Activated naive CD8-positive, alpha-beta T cell treated with anti-CD3 and anti-CD28 coated beads, Interleukin-2, amount 50 U/mL, for 16 hours (primary cell): ENCODE data around the gene CYS1.
"Not testable (repeated sequence)": the region's sequence is repeated elsewhere in the genome, so short reads cannot be mapped to it uniquely, and the experiment has no call there.

Experiments
- DNase-seq: peaks from one replicate; pipeline ENCODE4 v3.0.0-alpha.2; 2020; ENCODE audit warnings: low read depth, low spot score

CYS1 gene

GRCh38 chr2:10094271-10094814 lies 14.1 kb upstream of the CYS1 start:
- no peak for DNase-seq

DNA sequence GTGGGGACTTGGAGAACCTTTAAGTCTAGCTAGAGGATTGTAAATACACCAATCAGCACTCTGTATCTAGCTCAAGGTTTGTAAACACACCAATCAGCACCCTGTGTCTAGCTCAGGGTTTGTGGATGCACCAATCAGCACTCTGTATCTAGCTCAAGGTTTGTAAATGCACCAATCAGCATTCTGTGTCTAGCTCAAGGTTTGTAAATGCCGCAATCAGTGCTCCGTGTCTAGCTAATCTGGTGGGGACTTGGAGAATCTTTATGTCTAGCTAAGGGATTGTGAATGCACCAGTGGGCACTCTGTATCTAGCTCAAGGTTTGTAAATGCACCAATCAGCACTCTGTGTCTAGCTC lies 11.7 kb upstream of the CYS1 start:
- DNase-seq, result not testable (repeated sequence)

DNA sequence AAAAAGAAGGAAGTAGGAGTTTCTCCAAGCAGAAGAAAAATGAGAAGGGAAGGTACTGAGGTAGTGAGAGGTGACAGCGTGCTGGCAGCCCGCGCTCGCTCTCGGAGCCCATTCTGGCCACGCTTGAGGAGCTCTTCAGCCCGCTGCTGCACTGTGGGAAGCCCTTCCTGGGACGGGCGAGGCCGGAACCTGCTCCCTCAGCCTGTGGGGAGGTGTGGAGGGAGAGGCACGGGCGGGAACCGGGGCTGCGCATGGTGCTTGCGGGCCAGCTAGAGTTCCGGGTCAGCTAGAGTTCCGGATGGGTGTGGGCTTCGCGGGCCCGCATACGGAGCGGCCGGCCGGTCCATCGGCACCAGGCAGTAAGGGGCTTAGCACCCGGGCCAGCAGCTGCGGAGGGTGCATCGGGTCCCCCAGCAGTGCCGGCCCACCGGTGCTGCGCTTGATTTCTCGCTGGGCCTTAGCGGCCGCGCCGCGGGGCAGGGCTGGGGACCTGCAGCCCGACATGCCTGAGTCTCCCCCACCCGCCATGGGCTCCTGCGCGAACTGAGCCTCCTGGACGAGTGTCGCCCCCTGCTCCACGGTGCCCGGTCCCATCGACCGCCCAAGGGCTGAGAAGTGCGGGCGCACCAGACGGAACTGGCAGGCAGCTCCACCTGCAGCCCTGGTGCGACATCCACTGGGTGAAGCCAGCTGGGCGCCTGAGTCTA lies 11.1 kb upstream of the CYS1 start:
- no peak for DNase-seq

DNA sequence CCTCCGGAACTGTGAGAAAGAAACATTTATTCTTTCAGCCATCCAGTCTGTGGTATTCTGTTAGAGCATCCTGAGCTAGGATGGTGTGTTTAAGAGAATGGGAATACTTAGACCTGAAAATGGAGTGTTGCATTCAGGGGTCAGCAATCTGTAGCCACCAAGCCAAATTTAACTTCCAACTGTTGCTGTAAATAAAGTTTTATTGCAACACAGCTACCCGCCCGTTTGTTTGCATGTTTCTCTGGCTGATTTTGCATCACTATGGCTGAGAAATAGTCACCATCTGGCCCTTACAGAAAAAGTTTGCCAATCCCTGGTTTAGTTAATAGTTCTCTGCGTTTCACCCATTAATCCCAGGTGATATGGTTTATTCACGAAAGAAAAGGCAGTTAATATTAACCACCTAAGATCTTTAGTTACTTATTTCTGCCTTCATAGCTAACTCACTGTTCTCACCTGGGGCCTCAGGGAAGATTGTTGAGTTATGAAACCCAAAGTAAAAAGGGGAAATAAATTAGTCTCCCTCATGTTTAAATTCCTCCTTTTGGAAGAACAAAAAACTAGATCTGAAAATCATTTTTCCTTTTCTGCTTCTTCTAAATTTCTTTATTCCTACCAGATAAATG lies 9.5 kb upstream of the CYS1 start:
- no peak for DNase-seq

- no peak for DNase-seq
Measured at GRCh38 chr2:10087360-10087759, 7.1 kb upstream of the CYS1 start.

GRCh38 chr2:10086950-10087349 lies 6.7 kb upstream of the CYS1 start:
- DNase-seq, result no peak

DNA sequence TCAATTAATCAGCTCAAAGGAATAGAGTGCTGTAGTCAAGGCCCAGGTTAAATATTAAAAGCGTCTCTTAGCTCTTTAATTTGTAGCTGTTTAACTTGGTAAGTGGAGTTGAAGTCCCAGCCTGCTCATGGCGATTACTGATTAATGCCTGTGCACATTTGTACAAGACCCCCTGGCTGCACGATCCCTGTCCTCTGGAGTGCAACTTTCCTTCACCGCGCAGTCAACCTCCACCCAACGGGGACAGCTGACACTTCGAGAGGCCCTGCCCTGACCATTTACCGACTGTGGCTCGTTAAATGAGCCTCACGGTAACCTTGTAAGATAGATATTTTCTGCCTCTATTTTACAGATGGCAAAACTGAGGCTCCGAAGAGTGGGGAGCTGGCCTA lies 5.5 kb upstream of the CYS1 start:
- no peak for DNase-seq

GRCh38 chr2:10085043-10085667 lies 4.9 kb upstream of the CYS1 start:
- DNase-seq, result no peak

DNA sequence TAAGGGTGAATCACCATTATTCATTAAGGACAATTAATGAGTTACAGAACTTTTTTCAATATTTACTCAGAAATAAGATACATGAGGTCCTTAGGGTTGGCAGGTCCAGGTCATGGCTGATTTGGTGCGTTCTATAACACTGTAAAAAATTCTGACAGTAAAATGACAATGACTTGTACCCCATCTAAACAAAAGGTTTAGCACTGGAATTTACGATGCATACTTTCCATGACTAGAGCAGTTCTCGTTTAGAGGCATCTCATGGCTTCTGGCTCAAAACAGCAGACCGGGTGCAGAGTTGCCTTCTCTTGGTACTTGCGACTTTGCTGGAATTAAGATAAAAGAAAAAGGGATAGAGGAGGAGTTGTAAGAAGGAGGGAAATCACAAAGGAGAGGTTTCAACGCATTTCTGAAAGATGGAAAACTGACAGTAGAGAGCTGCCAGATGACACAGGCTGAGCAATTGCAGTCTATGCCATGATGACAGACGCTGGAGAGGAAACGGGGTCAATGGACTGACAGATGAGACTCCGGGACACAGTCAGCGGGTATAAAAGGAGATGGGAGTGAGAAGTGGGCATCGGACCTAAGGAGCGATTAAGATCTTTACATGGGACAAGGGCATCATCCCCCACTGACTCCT lies 4.1 kb upstream of the CYS1 start:
- DNase-seq, result no peak

- DNase-seq, result no peak
Measured at GRCh38 chr2:10083692-10084211, 3.5 kb upstream of the CYS1 start.

DNA sequence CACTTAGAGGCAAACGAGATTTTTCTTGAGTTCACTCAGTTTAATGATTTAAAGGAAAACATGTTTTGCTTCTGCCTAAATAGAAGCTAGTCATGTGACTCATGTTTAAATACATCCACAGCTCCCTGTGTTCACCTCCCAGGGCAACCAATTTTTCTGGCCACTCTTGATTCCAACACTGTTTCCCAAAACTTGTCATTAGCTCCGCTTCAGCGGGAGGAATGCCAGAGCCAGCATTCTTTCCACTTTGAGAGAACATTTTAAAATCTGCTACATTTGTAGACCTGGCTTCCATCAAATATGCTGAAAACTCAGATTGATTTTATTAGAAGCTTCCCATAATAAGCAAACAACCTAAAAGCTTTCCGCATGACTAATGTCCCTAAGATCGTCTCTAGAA lies 2.8 kb upstream of the CYS1 start:
- no peak for DNase-seq

GRCh38 chr2:10080536-10081304 lies 509 bp upstream of the CYS1 start:
- no peak for DNase-seq

- no peak for DNase-seq
Measured at GRCh38 chr2:10079266-10079869, 843 bp downstream of the CYS1 start.

DNA sequence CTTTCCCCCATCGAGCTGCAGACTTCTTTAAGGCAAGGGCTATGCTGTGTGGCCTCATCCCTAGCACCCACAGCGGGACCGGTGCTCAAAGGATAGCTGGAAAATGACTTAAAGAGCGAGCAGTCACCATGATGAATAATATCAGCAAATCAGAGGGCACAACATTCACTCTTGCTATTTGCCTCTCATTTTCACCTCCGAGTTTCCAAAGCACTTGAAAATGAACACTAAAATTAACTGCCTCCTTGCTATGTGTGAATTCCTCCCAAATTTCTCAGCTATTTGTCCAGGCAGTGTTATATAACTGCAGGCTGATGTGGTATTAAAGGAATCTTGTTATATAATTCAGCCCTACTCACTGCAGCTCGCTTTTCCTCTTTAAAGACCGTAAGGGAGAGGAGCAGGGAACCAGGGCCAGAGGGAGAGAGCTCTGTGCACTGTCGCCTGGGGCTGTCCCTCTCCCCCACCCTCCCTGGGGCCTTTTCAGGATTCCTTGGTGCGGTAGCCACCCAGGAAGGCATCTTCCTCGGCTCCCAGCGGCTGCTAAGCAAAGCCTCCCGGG lies 1.4 kb downstream of the CYS1 start:
- DNase-seq, result no peak

GRCh38 chr2:10078001-10078400 lies 2.2 kb downstream of the CYS1 start:
- DNase-seq, result no peak

DNA sequence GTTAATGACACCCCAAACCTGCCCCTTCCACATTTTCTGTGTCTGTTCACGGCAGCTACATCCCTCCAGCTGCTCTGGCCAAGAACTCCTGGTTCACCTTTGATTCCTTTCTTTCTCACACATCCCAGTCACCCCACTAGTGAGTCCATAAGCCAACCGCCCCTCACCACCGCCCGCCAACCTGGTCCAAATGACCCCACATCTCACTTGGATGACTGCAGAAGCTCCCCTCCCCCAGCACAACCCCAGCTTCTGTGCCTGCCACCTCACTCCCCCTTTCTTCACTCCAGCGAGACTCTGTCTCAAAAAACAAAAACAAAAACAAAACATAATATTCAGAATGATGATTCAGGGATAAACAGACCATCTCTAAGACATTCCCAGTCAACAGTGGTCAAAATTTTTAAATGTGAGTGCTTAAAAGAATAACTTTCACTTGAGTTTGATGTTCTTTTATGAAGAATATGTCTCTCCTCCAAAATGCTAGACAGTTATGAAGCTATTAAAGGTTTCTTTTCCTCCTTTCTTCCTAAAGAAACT lies 3.2 kb downstream of the CYS1 start:
- DNase-seq, result no peak

DNA sequence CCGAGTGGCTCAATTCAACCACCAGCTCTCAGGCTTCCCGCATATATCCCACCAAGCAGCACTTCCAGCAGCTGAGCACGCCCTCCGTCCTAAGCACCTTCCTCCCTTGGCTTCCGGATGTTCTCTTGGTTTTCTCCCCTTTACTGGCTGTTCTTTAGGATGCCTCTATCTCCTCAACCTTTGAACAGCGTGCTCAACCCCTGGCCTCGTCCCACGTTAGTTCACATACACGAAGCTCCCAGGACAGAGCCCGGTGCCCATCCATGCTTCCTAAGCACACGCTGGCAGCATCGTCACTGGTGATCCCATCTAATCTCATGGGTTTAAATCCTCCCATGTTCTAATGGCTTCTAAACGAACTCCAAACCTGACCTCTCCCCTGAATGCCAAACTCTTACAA lies 3.7 kb downstream of the CYS1 start:
- no peak for DNase-seq

DNA sequence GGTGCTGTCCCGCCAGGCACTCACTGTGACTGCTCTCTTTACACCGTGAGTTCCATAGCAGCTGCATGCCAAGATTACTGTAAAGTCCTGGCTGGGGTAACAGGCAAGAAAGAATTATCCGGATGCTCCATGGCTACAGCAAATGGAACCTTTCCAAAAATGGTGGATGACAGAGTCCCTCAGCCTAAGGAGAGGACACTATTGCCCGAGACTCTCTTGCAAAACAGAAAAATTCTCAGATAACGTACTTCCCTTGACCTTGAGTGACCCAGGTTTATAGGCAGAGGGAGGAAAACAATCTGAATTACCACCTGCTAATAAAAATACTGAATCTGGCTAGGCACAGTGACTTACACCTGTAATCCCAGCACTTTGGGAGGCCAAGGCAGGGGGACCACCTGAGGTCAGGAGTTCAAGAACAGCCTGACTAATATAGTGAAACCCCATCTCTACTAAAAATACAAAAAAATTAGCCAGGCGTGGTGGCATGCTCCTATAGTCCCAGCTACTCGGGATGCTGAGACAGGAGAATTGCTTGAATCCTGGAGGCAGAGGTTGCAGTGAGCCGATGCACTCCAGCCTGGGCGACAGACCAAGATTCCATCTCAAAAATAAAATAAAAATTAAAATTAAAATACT lies 4.5 kb downstream of the CYS1 start:
- no peak for DNase-seq

GRCh38 chr2:10075101-10075500 lies 5.1 kb downstream of the CYS1 start:
- no peak for DNase-seq

GRCh38 chr2:10073706-10074105 lies 6.5 kb downstream of the CYS1 start:
- DNase-seq, result no peak
